HG03066 (cell line): Measurements from ENCODE around the gene BRAT1.

Experiments
- ATAC-seq: cut with Tn5 transposase; IDR thresholded peaks from one replicate; pipeline ENCODE4 v1.9.1; 2021; ENCODE audit warnings: low read depth; ENCODE audit not compliant: unreplicated experiment

The BRAT1 gene

DNA sequence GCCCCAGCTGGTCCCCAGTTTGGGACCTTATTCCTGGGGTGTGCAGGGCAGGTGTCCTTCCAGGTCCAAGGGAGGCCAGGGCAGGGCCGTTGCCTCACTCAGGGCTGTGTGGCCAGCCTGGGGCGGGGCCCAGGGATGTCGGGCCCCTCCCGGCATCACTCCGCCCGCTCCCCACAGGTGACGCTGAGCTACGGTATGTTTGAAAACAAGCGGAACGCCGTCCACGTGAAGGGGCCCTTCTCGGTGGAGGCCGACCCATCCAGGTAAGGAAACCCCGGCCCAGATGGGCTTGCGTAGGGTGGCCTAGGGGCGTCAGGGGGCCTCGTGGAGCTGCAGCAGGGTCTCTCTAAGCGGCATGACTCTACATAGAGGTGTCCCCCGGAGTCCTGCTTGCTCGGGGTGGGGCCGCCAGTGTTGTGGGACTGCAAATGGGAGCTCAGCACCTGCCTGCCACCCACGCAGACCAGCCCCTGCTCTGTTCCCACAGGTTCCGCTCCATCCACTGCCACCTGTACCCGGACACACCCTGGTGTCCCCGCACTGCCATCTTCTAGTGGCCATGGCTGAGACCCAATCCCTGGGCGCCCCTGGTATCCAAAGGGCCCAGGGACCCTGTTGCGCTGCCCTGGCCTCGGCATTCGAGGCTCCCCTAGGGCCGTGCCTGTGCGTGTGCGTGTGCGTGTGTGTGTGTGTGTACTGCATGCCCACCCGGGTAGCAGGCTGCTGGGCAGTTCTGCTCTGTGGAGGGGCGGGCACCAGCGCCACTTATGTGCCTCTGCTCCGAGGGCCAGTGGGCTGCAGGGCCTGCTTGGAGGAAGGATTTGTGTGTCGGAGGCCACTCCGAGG is 28.4 kb downstream of the BRAT1 start:
- ATAC-seq = no peak

DNA sequence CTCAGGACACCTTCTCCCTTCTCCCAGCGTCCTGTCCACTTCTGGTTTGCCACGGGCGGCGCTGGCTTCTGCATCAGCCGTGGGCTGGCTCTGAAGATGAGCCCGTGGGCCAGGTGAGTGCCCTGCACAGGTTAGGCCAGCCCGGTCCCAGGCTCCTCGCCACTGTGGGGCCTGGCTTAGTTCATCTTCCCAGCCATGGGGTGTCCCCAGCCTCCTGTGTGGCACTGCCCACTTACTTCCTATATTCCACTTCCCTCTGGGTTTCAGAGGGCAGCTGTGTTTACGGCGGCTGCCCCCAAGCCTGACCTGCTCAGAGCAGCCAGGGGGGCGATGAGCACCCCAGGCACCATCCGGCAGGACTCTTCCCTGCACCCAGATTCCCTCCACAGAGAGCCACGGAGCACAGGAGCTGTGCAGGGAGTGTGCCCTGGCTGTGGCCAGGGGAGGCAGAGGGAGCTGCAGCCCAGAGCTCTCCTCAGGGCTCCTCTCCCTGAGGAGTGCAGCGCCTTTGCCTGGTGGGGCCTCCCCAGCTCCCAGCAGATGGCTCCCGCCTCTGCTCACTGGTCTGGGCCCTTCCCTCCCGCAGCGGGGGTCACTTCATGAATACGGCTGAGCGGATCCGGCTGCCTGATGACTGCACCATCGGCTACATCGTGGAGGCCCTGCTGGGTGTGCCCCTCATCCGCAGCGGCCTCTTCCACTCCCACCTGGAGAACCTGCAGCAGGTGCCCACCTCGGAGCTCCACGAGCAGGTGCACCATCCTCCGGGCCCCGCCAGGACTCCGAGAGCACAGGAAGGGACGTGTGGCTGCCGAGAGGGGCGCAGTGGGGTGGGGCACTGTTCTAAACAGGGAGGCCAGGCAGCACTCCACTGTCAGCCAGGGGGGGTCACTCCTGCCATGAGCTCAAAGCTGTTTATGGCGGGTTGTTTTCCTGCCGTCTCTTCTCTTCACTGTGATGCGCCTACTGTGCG is 29.4 kb downstream of the BRAT1 start:
- no peak for ATAC-seq

DNA sequence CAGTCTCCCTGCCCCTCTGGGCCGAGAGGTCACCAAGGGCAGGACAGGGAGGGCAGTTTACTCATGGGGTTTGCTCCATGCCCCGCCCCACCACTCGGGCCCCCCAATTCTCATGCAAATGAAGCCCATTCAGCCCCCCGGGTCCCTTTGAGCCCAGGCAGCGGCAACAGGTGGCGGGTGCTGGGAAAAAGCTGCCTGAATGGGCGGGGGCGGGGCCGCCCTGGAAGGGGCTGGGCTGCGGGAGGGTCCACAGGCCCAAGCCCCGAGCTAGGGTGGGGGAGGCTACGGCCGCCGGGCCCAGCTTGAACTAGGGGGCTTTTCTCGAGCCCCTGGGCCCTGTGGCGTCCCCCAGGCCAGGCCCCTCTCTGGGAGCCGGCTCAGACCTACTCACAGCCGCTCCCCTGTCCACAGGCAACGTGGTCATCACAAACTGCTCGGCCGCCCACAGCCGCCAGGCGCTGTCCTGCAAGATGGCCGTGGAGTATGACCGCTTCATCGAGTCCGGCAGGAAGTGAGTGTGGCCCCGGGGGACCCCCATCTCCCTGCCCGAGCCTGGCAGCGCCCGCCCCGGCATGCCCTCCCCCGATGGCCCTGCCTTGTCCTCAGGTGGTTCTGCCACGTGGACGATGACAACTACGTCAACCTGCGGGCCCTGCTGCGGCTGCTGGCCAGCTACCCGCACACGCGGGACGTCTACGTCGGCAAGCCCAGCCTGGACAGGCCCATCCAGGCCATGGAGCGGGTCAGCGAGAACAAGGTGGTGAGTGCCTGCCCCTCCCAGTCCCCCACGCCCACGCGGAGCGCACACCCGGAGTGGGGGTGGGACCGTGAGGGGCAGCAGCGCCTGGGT is 30.3 kb downstream of the BRAT1 start:
- no peak for ATAC-seq

DNA sequence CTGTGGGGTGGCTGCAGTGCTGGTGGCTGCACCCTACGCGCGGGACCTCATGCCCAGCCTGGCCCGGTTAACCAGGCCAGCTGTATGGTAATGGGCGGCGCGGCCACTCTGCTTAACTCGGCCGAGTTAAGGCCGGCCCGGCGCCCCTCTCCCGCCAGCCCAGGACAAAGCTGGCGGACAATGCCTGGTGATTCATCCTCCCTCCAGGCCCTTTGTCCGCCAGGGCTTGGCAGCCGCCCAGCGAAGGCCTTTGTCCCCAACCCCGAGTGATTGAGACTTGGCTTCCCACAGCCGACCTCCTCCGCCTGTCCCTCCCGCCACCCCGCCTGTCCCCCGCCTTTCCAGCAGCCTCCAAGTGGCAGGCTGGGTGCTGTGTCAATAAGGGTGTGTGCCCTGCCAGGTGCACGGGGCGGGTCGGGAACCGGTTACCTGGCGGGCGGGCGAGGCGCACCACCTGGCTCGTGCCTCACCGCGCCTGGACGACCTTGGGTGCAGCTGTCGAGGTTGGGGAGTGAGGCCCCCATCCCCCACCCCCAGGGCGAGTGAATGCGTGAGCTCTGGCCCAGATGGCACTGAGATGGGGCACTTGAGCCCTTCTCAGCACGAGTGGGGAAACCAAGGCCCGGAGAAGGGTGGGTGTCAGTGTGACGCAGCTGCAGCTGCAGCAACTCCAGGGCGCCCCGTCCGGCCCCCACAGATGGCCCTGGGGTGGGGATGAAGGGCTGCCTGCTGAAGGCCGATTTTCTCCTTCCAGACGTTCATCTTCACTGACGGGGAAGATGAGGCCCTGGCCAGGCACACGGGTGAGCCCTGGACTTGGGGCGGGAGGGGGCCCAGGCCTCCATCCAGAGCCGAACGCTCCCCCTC is 31.1 kb downstream of the BRAT1 start:
- no peak for ATAC-seq

DNA sequence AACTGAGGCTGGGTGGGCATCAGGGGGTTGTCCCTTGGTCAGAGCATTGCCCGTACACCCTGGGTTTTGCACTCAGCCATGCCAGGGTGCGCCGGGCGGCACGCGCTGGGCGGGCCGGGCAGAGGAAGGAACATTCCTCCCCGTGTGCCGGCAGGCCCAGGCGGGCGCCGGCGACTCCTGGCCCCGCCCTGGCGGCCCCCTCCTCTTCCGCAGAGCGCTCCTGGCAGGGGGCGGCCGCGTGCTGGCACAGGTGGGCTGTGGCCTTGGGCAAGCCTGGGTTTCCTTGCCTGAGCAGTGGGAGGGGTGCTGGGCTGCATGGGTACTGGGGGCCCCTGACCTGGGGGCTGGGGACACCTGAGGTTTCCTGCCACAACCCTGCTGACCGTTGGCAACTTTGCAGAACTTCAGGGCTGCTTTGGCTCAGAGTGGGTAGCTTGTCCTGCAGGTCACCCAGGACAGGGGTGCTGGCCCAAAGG is 31.8 kb downstream of the BRAT1 start:
- no peak for ATAC-seq

DNA sequence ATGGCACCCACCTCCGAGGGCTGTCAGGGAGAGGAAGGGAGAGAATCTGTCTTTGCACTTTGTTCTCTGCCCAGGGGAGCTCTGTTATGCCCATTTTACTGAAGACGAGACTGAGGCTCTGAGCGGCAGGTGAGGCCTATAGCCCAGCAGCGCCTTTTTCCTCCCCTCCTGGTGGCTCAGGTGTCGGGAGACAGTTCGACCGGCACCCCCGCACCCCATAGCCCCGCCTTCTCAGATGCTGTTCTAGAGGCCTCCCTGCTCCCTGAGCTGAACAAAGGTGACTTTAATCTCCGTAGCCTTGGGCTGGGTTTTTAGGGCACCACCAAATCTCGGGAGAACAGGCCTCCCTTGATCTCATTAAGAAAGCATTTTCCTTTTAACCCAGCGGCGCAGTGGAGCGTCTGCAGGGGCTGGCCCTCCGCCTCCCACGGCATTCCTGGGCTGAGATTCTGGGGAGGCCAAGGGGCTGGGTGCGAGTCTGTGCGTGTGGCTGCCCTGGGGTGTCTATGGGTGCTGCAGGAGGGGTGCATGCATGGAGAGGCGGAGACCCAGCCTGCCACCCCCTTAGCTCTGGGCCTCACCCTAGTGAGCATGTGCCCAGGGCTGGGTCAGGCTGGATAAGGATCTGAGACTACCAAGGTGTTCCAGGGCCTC is 32.4 kb downstream of the BRAT1 start:
- no peak for ATAC-seq

DNA sequence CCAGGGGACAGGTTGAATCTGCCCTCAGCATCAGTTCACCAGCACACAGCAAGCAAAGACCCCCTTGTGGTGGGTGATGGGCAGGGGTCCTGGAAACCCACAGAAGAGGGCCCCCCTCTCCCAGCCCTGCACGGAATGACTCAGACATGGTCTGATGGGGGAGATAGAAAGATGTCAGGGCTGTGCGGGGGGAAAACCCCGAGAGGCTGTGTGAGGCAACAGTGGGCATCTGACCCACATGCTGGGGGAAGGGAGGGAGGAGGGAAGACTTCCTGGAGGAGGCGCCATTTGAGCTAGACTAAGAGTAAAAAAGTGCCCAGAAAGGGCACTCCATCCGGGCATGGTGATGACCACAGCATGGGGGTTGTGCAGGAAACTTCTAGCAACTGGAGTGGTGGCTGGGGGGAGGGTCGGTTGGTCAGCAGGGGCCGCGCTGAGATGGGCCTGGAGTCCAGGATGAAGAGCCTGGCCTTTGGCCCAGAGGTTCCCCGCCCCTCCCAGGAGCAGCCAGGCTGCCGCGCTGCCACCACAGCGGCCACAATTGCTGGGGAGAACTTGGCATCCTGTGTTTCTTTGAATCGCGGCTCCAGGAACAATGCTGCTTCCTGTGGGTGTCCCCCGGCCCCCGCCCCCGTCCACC is 33.3 kb downstream of the BRAT1 start:
- ATAC-seq = no peak

DNA sequence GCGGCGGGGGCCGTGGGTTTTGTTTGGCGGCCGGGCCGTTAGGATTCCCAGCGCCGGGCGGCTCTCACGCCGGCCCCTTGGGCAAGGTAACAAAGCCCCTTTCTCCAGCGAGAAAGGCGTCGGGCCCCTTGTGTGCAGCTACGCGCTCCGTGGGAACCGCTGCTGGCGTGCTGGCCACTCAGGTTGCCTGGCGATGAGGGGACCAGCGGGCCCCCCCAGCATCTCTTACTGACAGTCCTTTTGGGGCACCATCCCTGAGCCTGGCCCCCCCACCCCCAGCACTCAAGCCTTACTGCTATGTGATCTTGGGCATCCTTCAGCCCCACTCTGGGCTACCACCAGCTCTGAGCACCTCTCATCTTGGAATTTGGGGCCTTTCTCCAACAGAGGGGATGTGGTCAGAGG is 34.0 kb downstream of the BRAT1 start:
- ATAC-seq = no peak

DNA sequence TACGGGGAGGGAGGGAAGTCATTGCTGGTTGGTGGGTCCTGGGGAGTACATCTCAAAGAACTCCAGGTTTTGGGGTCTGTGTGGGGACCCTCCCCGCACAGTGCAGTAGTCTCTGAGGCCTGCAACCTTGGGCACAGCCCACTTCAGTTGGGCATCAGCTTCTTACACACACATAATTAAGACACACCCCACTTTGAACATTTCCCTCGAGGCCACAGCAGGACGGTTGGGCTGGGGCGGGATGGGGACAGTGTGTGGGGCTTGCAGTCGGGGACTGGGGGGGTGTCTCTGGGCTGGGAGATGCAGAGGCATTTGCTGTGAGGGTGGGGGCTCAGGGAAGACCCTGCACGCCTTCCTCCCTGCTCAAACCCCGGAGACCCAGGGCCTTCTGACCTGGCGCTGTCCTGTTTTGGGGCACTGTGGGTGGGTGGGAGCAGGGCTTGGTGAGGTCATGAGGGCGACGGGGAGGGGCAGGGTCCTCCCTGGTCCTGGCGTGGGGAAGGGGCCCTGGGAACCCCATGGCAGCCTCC is 34.5 kb downstream of the BRAT1 start:
- ATAC-seq = no peak

DNA sequence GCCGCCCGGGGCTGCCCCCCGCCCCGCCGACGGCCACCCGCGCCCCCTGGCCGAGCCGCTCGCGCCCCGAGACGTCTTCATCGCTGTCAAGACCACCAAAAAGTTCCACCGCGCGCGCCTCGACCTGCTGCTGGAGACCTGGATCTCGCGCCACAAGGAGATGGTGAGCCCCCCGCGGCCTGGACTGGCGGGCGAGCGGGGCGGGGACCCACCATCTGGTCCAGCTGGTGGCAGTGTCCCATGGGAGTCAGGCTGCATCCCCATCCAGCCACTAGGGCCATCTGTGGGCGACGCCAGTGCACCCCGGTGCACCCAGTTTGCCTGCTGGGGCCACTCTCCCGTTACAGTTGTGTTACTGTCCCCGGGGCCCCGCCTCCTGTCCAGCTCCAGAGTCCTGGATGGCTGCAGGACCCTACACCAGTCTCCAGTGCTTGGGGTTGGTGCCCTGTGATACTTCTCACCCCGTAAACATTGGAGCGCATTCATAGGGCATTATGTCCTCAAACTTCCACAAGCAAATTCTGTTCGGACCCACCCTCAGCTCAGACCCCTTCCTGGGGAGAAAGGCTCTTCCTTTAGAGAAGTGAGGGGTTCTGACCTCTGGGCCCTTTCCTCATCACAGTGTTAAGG is 35.1 kb downstream of the BRAT1 start:
- ATAC-seq = no peak

DNA sequence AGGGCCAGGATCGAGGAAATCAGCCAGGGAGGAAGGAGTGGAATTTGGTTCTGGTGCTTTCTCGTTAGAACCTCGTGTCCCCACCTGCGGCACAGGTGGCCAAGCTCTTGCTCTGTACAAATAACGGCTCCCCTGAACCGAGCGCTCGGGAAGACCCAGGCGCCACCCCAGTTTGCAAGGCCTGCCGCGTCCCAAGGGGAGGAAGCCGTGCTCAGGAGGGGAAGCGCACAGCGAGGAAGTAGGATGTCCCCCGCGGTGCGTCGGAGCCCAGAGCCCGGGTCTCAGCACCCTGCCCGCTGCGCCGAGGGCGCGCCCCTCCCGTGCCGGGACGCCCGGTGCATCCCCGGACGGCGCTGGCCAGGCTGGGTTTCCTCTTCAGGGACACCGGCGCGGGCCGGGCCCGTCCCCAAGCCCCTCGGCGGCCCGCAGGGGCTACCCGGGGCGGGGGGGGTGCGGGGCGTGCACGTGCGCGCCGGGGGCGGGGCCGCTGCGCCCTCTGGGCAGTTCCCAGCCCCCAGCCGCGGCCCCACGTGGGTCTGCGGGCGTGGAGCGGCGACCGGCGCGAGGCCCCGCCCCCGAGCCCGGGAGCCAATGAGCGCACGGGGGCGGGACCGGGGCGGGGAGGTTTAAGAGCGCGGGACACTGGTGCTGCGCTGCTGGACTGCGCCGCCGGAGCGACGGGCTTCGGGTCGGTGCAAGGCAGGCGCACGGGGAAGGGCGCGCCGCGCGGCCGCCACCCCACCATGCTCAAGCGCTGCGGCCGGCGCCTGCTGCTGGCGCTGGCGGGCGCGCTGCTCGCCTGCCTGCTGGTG is 36.0 kb downstream of the BRAT1 start, which contains the start of gene LFNG:
Gene LFNG, plus strand, starts transcription at position 656 of the 812 bp plus-strand sequence. Its CDS starts 88 bp downstream, at position 744.
- peak; percentile 85 for ATAC-seq

DNA sequence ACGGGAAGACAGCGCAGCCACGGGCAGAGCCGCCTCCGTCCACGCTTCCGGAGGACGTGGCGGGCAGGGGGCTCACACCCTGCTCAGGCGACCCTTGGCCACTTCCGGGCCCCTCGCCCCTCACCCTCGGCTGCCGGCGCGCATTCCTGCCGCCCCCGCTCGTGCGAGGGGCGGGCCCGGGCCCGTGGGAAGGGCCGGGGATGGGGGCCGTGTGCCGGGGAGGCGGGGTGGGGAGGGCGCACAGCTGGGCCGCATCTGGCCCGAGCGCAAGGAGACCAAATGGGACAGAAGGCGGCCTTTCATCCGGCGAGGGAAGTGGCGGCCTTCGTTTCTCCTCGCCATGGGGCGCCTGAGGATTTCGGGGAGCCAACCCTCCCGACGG is 36.6 kb downstream of the BRAT1 start:
- ATAC-seq = no peak

DNA sequence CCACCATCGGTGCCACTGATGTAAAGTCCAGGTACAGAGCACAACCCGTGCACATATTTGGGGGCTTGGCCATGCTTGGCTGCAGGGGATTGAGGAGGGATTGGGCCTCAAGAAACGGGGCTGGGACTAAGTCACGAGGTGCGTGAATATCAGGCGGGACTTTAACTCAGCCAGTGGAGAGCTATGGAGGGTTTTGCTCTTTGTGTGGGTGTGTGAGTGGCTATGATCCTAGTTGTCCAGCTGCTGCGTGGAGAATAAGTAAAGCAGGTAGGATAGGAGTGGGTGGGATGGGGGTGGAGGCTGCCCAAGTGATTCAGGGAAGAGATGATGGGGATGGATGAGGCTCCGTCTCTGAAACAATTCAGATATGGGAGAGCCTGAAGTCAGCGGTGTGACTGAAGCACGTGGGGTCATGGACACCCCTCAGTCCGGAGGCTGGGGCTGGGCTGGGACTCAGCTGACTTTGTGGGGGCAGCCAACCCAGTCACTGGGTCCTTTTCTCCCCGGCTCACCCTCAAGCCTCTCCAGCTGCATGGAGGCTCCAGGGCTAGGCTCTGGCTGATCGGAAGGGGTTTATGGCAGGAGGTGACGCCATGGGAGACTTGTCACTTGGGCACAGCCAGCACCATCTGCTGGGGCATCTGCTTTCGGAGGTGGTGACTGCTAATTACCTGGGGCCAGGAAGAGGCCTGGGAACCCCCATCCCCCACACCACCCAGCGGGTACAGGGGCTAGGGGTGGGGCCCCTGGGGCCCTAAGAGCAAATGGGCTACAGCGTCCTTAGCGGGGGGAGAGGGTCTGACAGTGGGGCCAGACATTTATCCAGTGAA is 37.4 kb downstream of the BRAT1 start:
- no peak for ATAC-seq

DNA sequence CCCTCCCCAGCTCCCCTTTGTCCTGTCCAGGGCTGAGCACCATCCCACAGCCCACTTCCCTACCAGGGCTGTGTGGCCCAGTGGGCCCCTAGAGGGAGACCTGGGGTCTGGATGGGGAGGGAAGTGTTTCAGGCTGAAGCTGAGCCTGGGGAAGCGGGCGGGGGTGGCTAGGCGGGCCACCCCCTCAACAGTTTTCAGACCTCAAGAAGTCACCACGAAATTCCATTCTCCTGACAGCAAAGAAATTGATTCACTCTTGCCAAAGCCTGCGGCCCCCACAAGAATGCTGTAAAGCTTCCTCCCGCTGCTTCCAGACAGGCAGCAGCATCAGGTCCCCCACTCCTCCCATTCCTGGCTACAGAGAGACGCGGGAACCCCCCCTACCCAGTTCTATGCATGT is 38.3 kb downstream of the BRAT1 start:
- no peak for ATAC-seq

DNA sequence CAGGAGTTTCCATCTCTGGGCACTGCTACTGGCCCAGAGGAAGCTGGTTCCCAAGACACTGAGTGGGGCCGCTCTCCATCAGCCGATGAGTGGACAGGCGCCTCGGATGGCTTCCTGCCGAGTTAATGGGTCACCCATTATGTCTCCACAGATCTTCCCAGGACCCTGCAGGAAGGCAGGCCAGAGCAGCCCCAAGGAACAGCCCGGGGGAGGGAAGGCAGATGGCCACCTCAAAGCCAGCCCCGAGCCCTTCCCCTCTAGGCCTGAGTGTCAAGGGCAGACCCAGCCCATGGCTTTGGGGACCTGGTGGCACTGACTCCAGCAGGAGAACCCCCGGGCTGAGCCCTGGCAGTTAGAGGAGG is 39.1 kb downstream of the BRAT1 start:
- no peak for ATAC-seq
